Measurements from ENCODE around the gene AFM. TPM values are rescaled to one million over a fixed set of nuclear protein-coding genes. Genes with fewer than 3 reads are reported as not detected.

The AFM gene
- total RNA-seq (not detected), polyA plus RNA-seq (not detected)

- WGBS, 2 donors = 47 to 49% methylated on average over 2 of the region's 2 CpGs
- H3K4me3 ChIP-seq = no peak within 1 kb of the TSS
- TF ChIP-seq POLR2A (IDR thresholded peaks at IDR 0.05) = no peak
- H3K36me3 ChIP-seq = no peaks in the 10 kb centered on the region
- H3K27me3 ChIP-seq = no peaks in the 10 kb centered on the region
- intact Hi-C loops (cut with DNase I) = no loop called here
- no peaks in the 10 kb centered on the region for H3K9me3 ChIP-seq
- no peaks in the 10 kb centered on the region for H3K4me1 ChIP-seq
- H3K27ac ChIP-seq = no peak within 1 kb of the TSS
- no peak for DNase-seq
Measured at GRCh38 chr4:73481358-73481757, at the start of gene AFM. TSS of gene AFM (plus strand) at chr4:73481745. CDS start at chr4:73481776, 31 bp downstream.

- no peak overlapping the region for H3K4me3 ChIP-seq
- H3K9me3 ChIP-seq = no peaks in the 10 kb centered on the region
- no peak for DNase-seq
- H3K4me1 ChIP-seq = no peaks in the 10 kb centered on the region
- intact Hi-C loops (cut with DNase I) = no loop called here
- 73 to 78% methylated on average over 1 of the region's 1 CpG for WGBS, 2 donors
- TF ChIP-seq POLR2AphosphoS5 (IDR thresholded peaks at IDR 0.05) (no peak), POLR2A (IDR thresholded peaks at IDR 0.05) (no peak), EP300 (IDR thresholded peaks at IDR 0.05) (no peak)
- TF ChIP-seq, protein P1, sequence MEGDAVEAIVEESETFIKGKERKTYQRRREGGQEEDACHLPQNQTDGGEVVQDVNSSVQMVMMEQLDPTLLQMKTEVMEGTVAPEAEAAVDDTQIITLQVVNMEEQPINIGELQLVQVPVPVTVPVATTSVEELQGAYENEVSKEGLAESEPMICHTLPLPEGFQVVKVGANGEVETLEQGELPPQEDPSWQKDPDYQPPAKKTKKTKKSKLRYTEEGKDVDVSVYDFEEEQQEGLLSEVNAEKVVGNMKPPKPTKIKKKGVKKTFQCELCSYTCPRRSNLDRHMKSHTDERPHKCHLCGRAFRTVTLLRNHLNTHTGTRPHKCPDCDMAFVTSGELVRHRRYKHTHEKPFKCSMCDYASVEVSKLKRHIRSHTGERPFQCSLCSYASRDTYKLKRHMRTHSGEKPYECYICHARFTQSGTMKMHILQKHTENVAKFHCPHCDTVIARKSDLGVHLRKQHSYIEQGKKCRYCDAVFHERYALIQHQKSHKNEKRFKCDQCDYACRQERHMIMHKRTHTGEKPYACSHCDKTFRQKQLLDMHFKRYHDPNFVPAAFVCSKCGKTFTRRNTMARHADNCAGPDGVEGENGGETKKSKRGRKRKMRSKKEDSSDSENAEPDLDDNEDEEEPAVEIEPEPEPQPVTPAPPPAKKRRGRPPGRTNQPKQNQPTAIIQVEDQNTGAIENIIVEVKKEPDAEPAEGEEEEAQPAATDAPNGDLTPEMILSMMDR (IDR thresholded peaks at IDR 0.05) = no peak
- H3K27ac ChIP-seq = no peak overlapping the region
- H3K27me3 ChIP-seq = no peaks in the 10 kb centered on the region
- H3K36me3 ChIP-seq = no peaks in the 10 kb centered on the region
Measured at GRCh38 chr4:73431813-73432168, 49.8 kb upstream of the AFM start.

DNA sequence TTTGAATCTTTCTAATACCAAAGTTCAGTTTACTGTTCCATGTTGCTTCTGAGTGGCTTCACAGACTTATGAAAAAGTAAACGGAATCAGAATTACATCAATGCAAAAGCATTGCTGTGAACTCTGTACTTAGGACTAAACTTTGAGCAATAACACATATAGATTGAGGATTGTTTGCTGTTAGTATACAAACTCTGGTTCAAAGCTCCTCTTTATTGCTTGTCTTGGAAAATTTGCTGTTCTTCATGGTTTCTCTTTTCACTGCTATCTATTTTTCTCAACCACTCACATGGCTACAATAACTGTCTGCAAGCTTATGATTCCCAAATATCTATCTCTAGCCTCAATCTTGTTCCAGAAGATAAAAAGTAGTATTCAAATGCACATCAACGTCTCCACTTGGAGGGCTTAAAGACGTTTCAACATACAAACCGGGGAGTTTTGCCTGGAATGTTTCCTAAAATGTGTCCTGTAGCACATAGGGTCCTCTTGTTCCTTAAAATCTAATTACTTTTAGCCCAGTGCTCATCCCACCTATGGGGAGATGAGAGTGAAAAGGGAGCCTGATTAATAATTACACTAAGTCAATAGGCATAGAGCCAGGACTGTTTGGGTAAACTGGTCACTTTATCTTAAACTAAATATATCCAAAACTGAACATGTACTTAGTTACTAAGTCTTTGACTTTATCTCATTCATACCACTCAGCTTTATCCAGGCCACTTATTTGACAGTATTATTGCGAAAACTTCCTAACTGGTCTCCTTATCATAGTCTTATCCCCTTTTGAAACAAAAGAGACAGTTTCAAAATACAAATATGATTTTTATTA is 49.2 kb upstream of the AFM start:
- intact Hi-C loops (cut with DNase I) = no loop called here
- no peak overlapping the region for H3K4me3 ChIP-seq
- no peak for TF ChIP-seq POLR2A (IDR thresholded peaks at IDR 0.05)
- no peak for TF ChIP-seq POLR2AphosphoS5 (IDR thresholded peaks at IDR 0.05)
- TF ChIP-seq, protein P1 (IDR thresholded peaks at IDR 0.05) = no peak
- TF ChIP-seq EP300 (IDR thresholded peaks at IDR 0.05) = no peak
- no peaks in the 10 kb centered on the region for H3K36me3 ChIP-seq
- H3K27me3 ChIP-seq = no peaks in the 10 kb centered on the region
- H3K9me3 ChIP-seq = no peaks in the 10 kb centered on the region
- no peaks in the 10 kb centered on the region for H3K4me1 ChIP-seq
- H3K27ac ChIP-seq = no peak overlapping the region
- WGBS, 2 donors = 50 to 74% methylated on average over 5 of the region's 5 CpGs
- no peak for DNase-seq

GRCh38 chr4:73433140-73433539 is 48.4 kb upstream of the AFM start:
- H3K4me3 ChIP-seq = no peak overlapping the region
- no peaks in the 10 kb centered on the region for H3K4me1 ChIP-seq
- no peaks in the 10 kb centered on the region for H3K27me3 ChIP-seq
- no peak overlapping the region for H3K27ac ChIP-seq
- no peak for DNase-seq
- H3K36me3 ChIP-seq = no peaks in the 10 kb centered on the region
- H3K9me3 ChIP-seq = no peaks in the 10 kb centered on the region
- 69 to 91% methylated on average over 2 of the region's 2 CpGs for WGBS, 2 donors
- TF ChIP-seq POLR2AphosphoS5 (IDR thresholded peaks at IDR 0.05) (no peak), EP300 (IDR thresholded peaks at IDR 0.05) (no peak), POLR2A (IDR thresholded peaks at IDR 0.05) (no peak)
- TF ChIP-seq, protein P1 (IDR thresholded peaks at IDR 0.05) = no peak
- intact Hi-C loops (cut with DNase I) = no loop called here

DNA sequence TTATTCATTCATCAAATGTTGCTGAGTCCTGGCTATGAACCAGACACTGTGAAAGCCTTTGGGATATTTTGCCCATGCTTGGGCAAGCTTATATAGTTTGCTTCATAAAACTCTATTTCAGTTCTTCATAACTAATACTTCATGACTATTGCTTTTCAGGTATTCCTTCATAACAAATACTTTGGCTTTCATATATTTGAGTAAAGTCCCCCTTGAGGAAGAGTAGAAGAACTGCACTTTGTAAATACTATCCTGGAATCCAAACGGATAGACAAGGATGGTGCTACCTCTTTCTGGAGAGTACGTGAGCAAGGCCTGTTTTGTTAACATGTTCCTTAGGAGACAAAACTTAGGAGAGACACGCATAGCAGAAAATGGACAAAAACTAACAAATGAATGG is 47.2 kb upstream of the AFM start:
- no peaks in the 10 kb centered on the region for H3K4me1 ChIP-seq
- H3K4me3 ChIP-seq = no peak overlapping the region
- intact Hi-C loops (cut with DNase I) = no loop called here
- H3K36me3 ChIP-seq = no peaks in the 10 kb centered on the region
- H3K27me3 ChIP-seq = no peaks in the 10 kb centered on the region
- H3K9me3 ChIP-seq = no peaks in the 10 kb centered on the region
- DNase-seq = no peak
- no peak overlapping the region for H3K27ac ChIP-seq
- WGBS, 2 donors = 52 to 61% methylated on average over 3 of the region's 3 CpGs
- TF ChIP-seq EP300 (IDR thresholded peaks at IDR 0.05) (no peak), POLR2AphosphoS5 (IDR thresholded peaks at IDR 0.05) (no peak), POLR2A (IDR thresholded peaks at IDR 0.05) (no peak)
- TF ChIP-seq, protein P1 (IDR thresholded peaks at IDR 0.05) = peak in 1 of 4 experiments; percentile 11

Measured in sigmoid colon (tissue), 7 donors.